ENCODE results near the gene TNFRSF12A. TPM values are rescaled to one million over a fixed set of nuclear protein-coding genes. Genes with fewer than 3 reads are reported as not detected.

TNFRSF12A gene
- total and polyA plus RNA-seq, 2 of the 13 experiments (the other 11 are each of a cell fraction or from before 2014, with no cell fraction given): 61.9 to 66.0 TPM

DNA sequence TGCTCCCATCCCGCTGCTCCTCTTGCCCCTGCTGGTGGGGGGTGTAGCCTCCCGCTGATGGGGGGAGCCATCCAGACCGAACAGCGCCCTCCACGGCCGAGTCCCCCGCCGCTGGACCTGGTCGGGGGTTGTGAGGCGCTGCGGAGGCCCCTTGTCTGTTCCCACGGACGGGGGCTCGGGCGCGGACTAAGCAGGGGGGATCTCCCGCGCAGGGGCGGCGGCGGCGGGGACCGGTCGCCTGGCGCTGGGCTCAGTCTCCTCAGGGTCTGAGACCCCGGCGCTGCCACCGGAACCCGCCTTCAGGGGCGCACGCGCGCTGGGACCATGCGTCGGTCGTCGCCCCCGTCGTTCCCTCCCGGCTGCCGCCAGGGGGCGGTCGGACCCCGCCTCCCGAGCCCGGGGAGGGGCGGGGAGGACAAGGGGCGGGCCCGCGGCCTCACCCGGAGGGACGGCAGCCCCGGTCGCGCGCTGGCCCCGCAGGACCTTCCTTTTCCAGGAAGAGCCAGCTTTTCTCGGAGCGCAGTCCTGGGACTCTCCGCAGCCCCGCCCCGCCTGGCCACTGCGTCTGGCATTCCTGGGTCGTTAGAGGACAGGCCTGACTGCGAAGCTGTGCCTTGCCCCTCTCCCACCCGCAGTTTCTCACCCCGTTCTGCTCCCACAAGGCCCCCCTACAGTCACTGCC lies 39.0 kb downstream of the TNFRSF12A start (continued):
- TF ChIP-seq, protein P1, sequence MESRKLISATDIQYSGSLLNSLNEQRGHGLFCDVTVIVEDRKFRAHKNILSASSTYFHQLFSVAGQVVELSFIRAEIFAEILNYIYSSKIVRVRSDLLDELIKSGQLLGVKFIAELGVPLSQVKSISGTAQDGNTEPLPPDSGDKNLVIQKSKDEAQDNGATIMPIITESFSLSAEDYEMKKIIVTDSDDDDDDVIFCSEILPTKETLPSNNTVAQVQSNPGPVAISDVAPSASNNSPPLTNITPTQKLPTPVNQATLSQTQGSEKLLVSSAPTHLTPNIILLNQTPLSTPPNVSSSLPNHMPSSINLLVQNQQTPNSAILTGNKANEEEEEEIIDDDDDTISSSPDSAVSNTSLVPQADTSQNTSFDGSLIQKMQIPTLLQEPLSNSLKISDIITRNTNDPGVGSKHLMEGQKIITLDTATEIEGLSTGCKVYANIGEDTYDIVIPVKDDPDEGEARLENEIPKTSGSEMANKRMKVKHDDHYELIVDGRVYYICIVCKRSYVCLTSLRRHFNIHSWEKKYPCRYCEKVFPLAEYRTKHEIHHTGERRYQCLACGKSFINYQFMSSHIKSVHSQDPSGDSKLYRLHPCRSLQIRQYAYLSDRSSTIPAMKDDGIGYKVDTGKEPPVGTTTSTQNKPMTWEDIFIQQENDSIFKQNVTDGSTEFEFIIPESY (CRISPR knock-in tag; IDR thresholded peaks at IDR 0.05): no peak
- no peak for TF ChIP-seq EP300 (IDR thresholded peaks at IDR 0.05; ENCODE audit: low read depth in 2 of 2, low read length in 2 of 2)
- no peak for TF ChIP-seq EP300 (CRISPR knock-in tag; IDR thresholded peaks at IDR 0.05; ENCODE audit: borderline replicate concordance)
- no peak for TF ChIP-seq PAF1 (CRISPR knock-in tag; IDR thresholded peaks at IDR 0.05)
- TF ChIP-seq ARNT (IDR thresholded peaks at IDR 0.05): no peak
- 0 out of 2 replicates have a peak, but pooled peaks have one; percentile 17 for TF ChIP-seq HES4 (CRISPR knock-in tag; IDR thresholded peaks at IDR 0.05; ENCODE audit: borderline replicate concordance)
- TF ChIP-seq, protein P2, sequence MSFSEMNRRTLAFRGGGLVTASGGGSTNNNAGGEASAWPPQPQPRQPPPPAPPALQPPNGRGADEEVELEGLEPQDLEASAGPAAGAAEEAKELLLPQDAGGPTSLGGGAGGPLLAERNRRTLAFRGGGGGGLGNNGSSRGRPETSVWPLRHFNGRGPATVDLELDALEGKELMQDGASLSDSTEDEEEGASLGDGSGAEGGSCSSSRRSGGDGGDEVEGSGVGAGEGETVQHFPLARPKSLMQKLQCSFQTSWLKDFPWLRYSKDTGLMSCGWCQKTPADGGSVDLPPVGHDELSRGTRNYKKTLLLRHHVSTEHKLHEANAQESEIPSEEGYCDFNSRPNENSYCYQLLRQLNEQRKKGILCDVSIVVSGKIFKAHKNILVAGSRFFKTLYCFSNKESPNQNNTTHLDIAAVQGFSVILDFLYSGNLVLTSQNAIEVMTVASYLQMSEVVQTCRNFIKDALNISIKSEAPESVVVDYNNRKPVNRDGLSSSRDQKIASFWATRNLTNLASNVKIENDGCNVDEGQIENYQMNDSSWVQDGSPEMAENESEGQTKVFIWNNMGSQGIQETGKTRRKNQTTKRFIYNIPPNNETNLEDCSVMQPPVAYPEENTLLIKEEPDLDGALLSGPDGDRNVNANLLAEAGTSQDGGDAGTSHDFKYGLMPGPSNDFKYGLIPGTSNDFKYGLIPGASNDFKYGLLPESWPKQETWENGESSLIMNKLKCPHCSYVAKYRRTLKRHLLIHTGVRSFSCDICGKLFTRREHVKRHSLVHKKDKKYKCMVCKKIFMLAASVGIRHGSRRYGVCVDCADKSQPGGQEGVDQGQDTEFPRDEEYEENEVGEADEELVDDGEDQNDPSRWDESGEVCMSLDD (CRISPR knock-in tag; IDR thresholded peaks at IDR 0.05; ENCODE audit: borderline replicate concordance): no peak
- TF ChIP-seq ZNF431 (CRISPR knock-in tag; IDR thresholded peaks at IDR 0.05; ENCODE audit: borderline replicate concordance, low read depth): 0 out of 2 replicates have a peak, but pooled peaks have one; percentile 79
- TF ChIP-seq ZNF543 (CRISPR knock-in tag; IDR thresholded peaks at IDR 0.05): peak; percentile 70; the same call in 1 of the 2 replicates
- no peak for TF ChIP-seq EZH2 (conservative IDR thresholded peaks at IDR 0.05; ENCODE audit: low read depth, low read length)
- TF ChIP-seq, protein P3, sequence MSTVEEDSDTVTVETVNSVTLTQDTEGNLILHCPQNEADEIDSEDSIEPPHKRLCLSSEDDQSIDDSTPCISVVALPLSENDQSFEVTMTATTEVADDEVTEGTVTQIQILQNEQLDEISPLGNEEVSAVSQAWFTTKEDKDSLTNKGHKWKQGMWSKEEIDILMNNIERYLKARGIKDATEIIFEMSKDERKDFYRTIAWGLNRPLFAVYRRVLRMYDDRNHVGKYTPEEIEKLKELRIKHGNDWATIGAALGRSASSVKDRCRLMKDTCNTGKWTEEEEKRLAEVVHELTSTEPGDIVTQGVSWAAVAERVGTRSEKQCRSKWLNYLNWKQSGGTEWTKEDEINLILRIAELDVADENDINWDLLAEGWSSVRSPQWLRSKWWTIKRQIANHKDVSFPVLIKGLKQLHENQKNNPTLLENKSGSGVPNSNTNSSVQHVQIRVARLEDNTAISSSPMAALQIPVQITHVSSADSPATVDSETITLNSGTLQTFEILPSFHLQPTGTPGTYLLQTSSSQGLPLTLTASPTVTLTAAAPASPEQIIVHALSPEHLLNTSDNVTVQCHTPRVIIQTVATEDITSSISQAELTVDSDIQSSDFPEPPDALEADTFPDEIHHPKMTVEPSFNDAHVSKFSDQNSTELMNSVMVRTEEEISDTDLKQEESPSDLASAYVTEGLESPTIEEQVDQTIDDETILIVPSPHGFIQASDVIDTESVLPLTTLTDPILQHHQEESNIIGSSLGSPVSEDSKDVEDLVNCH (CRISPR knock-in tag; IDR thresholded peaks at IDR 0.05): no peak
- no peak for TF ChIP-seq ZNF720 (CRISPR knock-in tag; IDR thresholded peaks at IDR 0.05)
- peak; percentile 42; the same call in 1 of the 2 replicates for TF ChIP-seq ZNF124 (CRISPR knock-in tag; IDR thresholded peaks at IDR 0.05)
- TF ChIP-seq, protein P4, sequence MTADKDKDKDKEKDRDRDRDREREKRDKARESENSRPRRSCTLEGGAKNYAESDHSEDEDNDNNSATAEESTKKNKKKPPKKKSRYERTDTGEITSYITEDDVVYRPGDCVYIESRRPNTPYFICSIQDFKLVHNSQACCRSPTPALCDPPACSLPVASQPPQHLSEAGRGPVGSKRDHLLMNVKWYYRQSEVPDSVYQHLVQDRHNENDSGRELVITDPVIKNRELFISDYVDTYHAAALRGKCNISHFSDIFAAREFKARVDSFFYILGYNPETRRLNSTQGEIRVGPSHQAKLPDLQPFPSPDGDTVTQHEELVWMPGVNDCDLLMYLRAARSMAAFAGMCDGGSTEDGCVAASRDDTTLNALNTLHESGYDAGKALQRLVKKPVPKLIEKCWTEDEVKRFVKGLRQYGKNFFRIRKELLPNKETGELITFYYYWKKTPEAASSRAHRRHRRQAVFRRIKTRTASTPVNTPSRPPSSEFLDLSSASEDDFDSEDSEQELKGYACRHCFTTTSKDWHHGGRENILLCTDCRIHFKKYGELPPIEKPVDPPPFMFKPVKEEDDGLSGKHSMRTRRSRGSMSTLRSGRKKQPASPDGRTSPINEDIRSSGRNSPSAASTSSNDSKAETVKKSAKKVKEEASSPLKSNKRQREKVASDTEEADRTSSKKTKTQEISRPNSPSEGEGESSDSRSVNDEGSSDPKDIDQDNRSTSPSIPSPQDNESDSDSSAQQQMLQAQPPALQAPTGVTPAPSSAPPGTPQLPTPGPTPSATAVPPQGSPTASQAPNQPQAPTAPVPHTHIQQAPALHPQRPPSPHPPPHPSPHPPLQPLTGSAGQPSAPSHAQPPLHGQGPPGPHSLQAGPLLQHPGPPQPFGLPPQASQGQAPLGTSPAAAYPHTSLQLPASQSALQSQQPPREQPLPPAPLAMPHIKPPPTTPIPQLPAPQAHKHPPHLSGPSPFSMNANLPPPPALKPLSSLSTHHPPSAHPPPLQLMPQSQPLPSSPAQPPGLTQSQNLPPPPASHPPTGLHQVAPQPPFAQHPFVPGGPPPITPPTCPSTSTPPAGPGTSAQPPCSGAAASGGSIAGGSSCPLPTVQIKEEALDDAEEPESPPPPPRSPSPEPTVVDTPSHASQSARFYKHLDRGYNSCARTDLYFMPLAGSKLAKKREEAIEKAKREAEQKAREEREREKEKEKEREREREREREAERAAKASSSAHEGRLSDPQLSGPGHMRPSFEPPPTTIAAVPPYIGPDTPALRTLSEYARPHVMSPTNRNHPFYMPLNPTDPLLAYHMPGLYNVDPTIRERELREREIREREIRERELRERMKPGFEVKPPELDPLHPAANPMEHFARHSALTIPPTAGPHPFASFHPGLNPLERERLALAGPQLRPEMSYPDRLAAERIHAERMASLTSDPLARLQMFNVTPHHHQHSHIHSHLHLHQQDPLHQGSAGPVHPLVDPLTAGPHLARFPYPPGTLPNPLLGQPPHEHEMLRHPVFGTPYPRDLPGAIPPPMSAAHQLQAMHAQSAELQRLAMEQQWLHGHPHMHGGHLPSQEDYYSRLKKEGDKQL (CRISPR knock-in tag; IDR thresholded peaks at IDR 0.05; ENCODE audit: low read depth): no peak
- TF ChIP-seq SP140L (CRISPR knock-in tag; IDR thresholded peaks at IDR 0.05; ENCODE audit: borderline replicate concordance): no peak
- no peak; the same call in 1 of the 2 replicates for TF ChIP-seq ZNF44 (CRISPR knock-in tag; IDR thresholded peaks at IDR 0.05)
- no peak for TF ChIP-seq RBM39 (IDR thresholded peaks at IDR 0.05; ENCODE audit: low read depth, low read length, poor library complexity, severe bottlenecking)

Data from HepG2 (cell line).